Fibroblast of the conjunctiva (primary cell): ENCODE data around the gene PACSIN2.
"Not testable (repeated sequence)": the region's sequence is repeated elsewhere in the genome, so short reads cannot be mapped to it uniquely, and the experiment has no call there.

Experiments
- DNase-seq: peaks from one replicate; pipeline ENCODE4 v3.0.0-alpha.2; 2010; ENCODE audit warnings: low read depth

PACSIN2 gene

DNA sequence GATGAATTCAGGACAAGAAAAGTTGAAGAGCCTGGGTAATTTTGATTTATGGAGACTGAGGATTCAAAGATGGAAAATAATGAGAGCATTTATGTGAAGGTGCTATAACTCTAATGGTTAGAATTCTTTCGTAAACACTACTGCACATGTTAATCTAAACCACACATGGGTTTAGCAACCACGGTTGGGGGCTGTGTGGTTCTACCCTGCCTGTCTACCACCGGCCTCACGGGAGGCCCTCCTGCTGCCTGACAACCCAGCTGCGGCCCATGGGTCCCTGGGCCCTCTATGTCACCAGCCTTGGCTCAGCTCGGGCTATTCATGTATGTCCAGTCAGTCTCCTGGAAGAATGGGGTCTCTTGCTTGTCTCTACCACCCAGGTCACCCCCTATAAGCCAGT, 89.4 kb downstream of the PACSIN2 start:
- DNase-seq, result no peak

DNA sequence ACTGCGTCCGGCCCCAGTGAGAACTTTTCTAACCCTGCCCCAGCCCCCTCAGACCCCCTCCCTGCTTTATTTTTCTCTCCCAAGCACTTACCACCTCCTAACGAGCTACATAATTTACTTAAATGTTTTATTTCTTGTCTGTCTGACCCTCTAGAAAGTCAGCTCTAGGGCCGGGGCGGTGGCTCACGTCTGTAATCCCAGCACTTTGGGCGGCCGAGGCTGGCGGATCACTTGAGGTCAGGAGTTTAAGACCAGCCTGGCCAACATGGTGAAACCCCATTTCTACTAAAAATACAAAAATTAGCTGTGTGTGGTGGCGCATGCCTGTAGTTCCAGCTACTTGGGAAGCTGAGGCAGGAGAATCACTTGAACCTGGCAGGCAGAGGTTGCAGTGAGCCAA, 89.9 kb downstream of the PACSIN2 start:
- DNase-seq, result not testable (repeated sequence)

DNA sequence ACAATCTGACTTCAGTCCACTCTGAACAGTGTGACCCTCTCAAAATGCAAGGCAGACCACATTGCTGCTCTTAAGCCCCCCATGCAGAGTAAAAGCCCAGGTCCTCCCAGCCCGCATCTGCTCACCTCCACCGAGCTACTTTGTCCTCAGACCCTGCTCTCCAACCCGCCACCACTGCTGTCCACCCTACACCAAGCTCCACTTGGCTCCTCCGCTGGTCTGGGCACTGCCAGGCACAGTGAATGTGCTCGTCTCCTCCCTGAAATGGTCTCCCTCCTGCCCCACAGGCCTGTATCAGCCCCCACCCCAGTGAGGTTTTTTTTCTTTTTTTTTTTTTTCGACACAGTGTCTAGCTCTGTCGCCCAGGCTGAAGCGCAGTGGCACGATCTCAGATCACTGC, 90.5 kb downstream of the PACSIN2 start:
- DNase-seq, result no peak

DNA sequence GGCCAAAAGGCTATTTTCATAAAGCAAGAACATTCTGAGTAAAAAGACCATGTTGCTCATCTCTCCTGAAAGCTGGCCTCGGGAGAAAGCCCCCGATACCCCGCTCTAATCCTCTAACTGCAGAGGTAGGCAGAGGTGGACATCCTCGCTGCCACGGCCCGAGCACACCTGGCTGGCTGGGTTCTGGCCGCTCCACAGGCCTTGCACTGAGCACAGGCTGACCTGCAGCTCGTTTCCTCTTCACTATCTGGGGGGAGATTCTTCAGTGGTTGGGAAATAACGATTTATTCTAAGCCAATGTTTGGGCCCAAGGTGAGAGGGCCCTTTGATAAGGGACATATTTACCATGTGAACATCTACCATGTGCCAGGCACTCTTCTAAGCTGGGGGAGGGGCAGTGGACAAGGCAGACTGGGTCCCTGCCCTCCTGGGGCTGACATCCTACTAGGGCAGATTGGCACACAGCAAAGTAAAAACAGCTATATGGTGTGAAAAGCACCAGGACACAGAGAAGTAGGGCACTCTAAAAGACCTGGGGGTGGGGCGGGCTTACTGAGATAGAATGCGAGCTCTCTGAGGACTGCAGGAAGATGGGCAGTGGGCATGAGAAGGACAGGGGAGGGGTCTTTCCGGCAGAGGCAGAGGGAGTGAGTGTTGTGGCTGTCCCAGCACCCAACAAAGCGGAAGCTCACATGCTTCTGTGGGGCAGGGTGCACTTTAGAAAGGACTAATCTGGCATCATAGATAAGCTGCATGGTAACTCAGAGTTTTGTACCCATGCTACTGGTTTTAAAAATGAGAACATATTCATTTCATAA, 92.4 kb downstream of the PACSIN2 start:
- DNase-seq, result no peak

DNA sequence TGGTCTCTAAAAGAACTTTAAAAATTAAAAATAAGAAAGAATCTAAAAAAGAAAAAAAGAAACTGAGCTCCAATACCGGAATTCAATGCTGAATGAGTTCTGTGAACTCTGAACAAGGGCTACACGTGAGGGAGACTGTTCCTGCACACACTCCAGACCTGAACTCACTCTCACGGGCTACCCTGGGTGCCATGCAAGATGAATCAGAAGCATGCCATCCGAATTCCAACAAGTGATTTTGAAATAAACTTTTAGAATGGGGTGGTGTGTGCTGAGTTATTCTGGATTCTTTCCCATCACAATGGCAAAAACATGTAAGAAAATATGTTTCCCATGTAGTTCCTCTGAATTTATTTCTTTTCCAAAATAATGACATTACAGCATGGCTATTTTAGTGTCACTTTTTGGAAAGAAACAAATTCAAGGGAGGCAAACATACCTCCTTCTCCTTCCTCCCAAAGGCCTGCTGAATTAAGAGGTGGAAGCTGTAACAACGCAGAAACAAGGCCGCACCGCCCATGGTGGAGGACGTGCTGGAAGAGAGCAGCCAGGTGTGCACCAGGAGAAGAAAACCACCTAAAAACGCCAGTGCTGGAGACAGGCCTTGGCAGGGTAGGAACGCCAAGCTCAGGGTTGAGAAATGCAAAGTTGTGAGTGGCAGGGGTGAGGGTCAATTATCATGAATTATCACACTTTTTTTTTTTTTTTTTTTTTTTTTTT, 94.7 kb downstream of the PACSIN2 start:
- no peak for DNase-seq

DNA sequence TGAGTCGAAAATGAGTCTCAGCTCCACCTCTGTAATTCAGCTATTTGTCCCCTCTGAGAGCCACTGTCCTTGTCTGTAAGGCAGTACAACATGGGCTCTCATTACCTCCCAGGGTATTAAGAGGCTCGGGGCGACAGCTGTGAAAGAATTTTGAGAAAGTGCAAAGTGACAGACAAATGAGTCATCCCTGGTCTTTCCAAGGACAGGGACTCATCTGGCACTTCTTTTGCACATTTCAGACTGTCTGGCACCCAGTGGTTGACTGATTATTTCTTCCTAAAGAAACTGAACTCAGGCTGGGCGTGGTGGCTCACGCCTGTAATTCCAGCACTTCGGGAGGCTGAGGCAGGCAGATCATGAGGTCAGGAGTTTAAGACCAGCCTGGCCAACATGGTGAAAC, 95.8 kb downstream of the PACSIN2 start:
- no peak for DNase-seq

DNA sequence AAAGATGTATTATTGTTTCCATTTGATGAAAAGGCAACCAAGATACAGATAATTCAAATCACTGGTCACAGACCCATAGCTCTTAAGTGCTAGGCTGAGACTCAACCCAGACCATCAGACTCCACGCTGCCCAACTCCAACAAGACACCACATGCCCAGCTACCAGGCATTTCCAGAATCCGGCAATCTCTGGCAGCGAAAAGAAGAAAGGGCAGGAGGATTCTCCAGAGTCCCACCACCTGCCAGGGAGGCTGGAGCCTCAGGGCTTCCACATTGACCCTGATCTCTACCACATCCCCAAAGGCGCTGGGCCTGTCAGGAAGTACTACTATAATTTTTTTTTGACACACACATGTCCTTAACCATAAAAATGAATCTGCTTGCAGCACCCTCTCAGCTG, 96.4 kb downstream of the PACSIN2 start:
- DNase-seq, result no peak

DNA sequence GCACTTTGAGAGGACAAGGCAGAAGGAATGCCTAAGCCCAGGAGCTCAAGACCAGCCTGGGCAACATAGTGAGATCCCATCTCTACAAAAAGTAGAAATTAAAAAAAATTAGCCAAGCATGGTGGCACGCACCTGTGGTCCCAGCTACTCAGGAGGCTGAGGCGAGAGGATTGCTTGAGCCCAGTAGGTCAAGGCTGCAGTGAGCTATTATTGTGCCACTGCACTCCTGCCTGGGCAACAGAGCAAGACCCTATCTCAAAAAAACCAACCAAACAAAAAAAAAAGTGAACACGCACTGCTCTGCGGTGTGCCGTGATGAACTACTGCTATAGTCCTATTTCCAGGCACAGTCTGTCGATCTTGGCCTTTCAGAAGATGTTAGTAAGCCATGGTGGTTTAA, 97.6 kb downstream of the PACSIN2 start:
- DNase-seq, result not testable (repeated sequence)

DNA sequence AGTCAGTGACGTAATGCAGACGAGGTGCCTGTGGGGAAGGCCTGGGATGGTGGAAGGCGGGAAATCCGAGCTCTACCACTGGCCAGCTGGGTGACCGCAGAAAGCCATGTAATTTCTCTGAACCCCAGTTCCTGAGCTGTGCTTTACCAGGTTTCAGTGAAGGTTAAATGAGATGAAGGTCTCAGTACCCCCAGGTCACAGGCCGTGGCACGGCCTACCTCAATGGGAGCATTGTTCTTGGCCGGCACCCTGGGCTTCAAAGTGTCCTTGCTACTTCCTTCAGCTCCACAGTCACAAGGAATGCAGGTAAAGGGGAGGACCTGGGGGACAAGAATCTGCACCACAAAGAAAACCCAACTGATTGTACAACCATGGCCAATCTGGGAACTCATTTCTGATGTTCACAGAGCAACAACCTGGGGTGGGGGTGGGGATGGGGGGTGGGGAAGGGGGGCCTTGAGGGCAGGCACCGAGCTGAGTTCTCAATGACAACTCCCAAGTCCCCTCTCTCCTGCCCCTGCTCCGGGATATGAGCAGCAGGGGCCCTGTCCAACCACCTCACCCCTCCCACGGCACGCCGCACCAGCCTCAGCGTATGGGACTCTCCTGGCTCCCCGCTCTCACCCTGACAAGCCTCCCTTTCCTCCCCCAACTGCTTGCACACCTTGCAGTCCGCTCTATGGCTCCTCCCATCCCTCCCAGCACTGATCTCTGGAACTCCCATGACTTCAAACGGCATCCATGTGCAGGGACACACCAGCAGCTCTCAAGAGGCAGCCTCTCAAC, 98.8 kb downstream of the PACSIN2 start:
- no peak for DNase-seq

DNA sequence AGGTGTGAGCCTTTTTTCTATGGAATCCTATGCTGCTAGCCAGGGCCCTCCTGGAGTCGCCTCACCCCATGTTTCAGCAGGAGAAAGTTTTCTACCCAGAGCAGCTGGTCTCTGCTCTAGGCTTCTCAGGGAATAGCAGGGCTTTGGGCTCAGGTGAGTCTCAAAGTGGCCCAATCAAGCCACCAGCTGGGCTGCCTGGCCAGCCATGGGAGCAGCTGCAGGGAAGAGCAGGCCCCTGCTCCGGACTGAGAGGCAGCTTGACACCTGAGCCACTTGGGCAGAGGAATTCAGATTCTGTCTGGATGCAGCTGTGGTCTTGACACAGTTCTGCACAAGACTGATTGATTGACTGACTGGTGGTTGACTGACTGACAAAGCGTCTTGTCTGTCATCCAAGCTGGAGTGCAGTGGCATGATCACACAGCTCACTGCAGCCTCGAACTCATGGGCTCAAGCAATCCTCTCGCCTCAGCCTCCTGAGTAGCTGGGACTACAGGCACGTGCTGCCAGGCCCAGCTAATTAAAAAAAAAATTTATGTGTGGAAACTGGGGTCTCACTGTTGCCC, 100.4 kb downstream of the PACSIN2 start:
- DNase-seq, result no peak

DNA sequence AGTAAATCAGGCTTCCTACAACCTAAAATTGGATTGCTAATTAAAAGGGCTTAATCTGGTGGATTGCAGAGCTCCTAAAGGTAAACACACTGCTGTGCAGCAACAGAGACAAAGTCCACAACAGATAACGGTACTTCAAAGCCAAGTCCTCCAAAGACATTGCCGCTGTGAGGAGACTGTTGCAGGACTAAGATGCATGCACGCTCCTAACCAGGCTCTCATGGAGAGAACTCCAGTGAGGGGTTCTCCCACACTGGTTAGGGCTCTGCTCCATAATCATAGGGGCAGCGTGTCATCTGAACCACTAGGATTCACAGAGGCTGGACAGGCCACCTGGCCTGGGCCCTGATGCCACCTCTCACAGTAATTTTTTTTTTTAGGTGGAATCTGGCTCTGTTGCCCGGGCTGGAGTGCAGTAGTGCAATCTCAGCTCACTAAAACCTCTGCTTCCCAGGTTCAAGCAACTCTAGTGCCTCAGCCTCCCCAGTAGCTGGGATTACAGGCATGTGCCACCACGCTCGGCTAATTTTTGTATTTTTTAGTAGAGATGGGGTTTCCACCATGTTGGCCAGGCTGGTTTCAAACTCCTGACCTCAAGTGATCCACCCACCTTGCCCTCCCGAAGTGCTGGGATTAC, 101.0 kb downstream of the PACSIN2 start:
- DNase-seq, result no peak

DNA sequence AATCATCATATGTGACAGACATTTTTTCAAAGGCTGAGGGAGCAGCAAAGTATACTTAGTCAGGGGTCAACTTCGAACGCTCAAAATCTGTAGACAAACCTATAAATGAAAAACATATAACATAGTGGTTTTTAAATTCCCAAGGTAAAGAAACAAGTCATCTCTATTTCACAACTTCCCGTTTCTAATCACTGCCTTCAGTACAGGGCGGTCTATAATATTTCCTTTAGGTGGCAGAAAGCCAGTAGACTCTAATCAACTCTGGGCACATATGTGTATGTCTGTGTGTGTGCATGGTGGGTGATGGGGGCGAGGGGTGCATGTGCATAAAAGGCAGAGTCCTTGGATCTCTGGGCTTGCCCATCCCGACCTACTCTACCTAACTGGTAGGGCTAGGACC, 102.9 kb downstream of the PACSIN2 start:
- DNase-seq, result no peak

DNA sequence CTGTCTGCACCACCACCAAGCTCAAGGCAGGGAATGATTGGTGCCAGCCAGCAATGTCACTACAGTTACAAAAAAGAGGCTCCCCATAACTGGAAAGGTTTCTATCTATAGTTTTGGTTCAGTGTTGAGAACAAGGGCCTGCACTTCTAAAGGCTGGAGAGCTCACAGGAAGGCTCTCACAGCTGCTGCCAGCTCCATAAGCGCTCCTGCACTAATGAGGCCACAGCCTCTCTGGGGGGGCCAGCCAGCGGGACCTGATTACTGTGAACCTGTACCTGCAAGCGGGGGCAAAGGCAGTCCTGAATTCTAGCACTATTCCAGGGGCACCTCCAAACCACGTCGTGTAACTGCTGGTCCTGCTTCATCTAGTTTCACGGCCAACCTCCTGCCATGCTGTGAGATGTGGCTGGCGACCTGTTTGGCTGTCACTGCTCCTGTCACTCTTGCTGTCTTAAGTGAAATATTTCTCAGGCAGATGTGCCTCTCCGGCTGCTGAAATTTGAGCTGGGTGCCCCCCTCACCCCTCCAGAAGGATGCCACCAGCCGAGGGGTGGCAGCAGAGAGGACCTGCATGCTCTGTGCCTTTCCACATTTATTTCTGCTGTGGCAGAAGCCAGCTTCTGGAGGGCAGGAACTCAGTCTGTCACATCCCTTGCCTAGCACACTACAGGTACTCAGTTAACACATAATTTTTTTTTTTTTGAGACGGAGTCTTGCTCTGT, 104.6 kb downstream of the PACSIN2 start:
- no peak for DNase-seq

DNA sequence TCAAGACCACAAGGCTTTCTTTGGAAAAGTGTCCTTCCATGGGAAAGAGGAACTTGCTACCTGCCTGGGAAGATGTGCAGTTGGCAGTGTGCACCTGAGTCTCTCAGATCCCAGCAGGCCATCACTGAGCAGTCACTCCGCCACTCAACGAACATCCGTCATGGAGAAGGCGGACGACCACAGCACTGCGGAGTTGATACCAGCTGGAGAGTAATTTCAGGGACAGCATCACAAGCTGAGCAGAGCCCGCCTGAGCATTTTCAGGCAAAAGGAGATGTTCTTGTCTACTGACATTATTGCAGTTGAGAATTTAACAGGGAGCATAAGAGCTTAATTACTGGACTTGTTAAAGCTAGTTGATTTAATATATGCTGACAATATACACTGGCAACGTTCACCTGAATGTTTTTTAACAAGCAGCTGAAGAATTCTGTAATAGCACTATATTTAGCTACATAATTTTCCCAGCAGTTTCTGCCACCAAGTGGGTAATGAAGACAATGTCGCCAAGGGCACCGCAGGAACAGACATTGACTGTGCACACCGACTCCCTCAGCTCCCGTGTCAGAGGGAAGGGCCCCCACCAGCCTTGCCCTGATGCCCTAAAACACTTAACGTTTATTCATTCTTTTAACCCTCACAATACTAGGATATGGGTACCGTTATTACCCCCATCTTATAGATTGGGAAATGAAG, 105.4 kb downstream of the PACSIN2 start:
- no peak for DNase-seq

DNA sequence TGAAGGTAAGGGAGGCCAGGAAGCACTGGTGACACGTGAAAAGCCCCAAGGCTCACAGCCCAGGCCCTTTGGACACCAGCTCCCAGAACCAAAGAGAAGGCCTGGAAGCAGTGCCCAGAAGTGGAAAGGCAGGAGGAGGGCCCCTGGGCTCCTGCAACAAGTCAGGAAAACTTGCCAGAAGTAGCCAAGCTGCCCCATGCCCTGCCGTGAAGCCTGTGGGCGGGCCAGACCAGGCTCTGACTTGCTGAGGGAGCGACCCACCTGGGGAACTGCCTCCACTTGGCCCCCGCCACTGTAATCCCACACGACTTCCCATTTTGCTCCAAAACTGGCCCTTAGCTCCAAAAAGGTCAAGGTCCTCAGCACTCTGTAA, 106.6 kb downstream of the PACSIN2 start:
- DNase-seq, result no peak

DNA sequence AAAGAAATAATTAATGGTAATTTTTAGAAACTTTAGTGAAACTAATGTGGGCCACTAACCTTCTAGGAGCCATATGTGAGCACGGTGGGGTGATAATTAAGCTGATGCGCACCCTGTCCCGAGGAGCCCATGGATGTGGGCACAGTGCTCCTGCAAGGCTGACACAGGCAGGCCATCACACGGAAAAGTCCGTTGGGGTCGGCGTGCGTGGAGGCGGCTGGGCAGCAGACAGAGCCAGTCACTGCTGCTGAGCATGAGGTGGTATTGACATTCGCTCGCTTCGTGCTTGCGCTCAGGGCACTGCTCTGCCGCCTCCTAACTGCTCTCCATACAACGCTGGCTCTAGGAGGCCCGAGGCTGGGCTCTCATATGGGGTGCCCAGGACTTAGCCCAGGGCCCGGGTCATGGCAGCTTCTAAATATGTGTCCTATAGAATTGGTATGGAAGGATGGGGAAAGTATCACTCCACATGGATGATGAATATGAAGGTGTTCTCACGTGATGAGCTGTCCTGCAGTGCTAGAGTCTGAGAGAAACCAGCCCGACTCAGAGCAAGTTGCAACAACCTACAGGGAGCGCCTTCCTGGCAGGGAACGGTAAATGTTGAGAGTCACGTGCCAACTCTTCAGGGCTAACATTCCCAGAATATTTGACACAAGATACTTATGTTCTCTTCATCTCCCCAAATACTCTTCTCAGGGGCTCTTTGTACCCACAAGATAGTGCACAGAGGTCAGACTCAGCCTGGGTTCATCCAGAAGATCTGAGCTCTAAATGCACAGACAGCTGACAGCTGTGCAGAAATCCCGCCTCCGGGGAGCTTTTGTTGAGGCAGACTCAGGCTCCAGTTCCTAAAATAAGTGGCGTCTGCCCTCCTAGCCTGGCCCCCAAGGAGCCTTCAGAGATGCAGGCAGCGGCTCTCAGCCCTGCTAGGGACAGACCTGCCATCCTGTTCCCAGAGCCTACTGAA, 107.3 kb downstream of the PACSIN2 start:
- DNase-seq, result no peak

DNA sequence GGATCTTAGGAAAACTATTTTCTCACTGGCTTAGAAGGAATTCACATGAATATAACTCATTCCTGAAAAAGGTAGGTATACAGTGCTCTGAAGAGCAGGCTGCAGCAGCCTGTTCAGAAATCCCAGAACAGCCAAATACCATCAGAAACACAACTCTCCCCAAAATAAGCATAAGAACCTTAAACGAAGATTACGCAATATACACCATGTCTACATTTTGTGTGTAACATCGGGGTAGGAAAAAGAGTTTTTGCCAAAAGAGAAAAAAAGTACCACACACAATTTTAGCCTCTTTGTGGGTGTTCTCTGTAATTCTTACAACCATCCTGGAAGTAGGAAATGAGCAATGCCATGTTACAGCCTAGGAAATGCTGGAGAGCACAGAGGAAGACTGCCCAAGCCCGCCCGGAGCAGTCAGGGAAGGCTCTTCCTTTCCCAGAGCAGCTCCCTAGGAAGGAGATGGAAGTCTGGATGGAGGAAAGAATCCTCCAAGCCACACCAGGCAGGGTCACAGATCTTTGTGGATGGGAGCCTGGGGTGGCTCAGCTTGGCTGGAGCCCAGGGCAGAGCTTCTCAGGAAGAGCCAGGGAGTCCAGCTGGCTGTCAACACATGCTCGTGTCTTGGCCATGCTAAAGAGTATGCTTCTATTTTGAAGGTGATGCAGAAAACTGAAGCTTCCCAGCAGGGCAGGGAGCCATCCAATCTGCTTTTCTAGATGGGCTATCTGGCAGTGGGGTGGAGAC, 108.2 kb downstream of the PACSIN2 start:
- DNase-seq, result no peak

DNA sequence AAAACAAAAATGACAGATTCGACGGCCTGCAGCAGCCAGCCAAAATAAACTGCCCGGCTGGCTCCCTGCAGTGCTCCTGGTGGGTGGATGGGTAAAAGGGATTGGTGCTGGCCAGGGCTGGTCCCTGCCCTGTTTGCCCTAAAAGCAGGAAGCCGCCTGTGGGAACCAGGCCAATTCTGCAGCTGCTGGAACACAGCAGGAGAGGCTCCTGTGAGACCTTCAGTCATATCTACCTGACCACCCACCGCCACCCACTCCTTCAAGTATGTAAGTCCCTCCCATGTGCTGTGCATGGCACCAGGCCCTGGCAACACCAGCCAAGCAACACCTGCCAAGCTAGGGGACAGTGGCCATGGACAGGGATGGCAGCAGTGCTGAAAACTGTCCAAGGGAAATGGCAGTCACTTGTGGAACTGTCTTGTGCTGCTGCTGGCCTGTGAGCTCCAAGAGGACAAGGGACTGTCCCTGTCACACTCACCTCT, 109.2 kb downstream of the PACSIN2 start:
- DNase-seq, result no peak

DNA sequence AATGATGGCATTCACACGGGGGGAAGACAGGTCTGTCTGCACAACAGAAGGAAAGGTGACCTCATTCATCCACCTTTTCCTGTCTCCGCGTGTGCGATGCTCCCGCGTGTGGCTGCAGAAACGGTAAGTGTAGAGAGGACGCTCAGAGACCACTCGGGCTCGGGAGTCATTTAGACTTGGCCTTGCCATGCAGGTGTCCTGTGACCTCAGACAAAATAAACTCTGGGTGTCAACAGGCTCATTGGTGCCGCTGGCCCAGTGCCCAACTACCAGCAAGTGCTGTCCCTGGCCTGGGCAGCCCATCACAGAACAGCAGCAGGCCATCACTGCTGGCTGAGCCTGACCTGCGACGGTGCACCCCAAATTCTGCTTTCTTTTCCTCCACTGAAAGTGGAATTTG, 109.7 kb downstream of the PACSIN2 start:
- DNase-seq, result no peak
